ENCODE results near the gene SHROOM3. TPM values are rescaled to one million over a fixed set of nuclear protein-coding genes. Genes with fewer than 3 reads are reported as not detected.

The SHROOM3 gene
- total and polyA plus RNA-seq, 4 donors: 4.7 to 25.8 (median 8.7) TPM

DNA sequence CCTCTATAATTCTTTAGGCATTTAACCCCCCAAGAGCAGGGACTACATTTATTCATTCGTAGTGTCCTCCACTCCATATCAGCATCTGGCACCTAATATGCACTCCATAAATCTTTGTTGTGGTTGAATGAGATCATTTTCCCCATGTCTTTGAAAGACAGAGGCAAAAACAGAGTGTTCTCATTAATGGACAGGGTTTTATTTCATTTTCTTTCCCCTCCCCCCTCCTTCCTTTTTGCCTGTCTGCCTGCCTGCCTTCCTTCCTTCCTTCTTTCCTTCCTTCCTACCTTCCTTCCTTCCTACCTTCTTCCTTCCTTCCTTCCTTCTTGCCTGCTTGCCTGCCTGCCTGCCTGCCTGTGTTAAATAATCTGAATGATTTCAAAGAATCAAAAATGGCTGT, 83.2 kb downstream of the SHROOM3 start:
- Histone ChIP-seq H3K9ac (ENCODE audit: low read depth in 1 of 2, low read length in 2 of 2) (no peak overlapping the region), H3K4me3 (ENCODE audit: low read depth in 1 of 3, low read length in 3 of 3) (no peak overlapping the region), H3K36me3 (ENCODE audit: control insufficient read depth in 4 of 4, insufficient read depth in 3 of 4, low read depth in 1 of 4, low read length in 3 of 4) (no peaks in the 10 kb centered on the region), H3K27ac (ENCODE audit: low read depth in 1 of 2, low read length in 2 of 2) (peak overlapping the region in 1 of 2 donors; percentile 16), H3K9me3 (ENCODE audit: control insufficient read depth in 4 of 4, low read length in 3 of 4) (no peaks in the 10 kb centered on the region), H3K27me3 (ENCODE audit: control insufficient read depth in 4 of 4, insufficient read depth in 4 of 4, low read length in 3 of 4) (no peaks in the 10 kb centered on the region), H3K4me1 (ENCODE audit: control insufficient read depth in 4 of 4, insufficient read depth in 4 of 4, low read length in 3 of 4) (peaks cover 0 to 6% (median 2%) of the 10 kb centered on the region in 4 donors)
- no peak for DNase-seq (ENCODE audit: low spot score)
- 83% methylated on average over 1 of the region's 1 CpG for WGBS
- TF ChIP-seq YY1 (IDR thresholded peaks at IDR 0.05) (no peak), FOXA1 (IDR thresholded peaks at IDR 0.05) (no peak), REST (IDR thresholded peaks at IDR 0.05) (no peak), JUND (IDR thresholded peaks at IDR 0.05) (no peak), SP1 (IDR thresholded peaks at IDR 0.05) (no peak), HNF4A (conservative IDR thresholded peaks at IDR 0.05) (no peak), MAX (IDR thresholded peaks at IDR 0.05) (no peak), RXRA (IDR thresholded peaks at IDR 0.05) (no peak)

GRCh38 chr4:76523593-76523992, 88.6 kb downstream of the SHROOM3 start:
- TF ChIP-seq GABPA (IDR thresholded peaks at IDR 0.05 in 1 of 2, conservative IDR thresholded peaks at IDR 0.05 in 1 of 2) (no peak), FOXA2 (IDR thresholded peaks at IDR 0.05) (no peak), EGR1 (IDR thresholded peaks at IDR 0.05; ENCODE audit: low read depth in 2 of 2) (no peak)
- peak overlapping the region in 1 of 2 donors; percentile 8 for H3K27ac ChIP-seq (ENCODE audit: low read depth in 1 of 2, low read length in 2 of 2)

DNA sequence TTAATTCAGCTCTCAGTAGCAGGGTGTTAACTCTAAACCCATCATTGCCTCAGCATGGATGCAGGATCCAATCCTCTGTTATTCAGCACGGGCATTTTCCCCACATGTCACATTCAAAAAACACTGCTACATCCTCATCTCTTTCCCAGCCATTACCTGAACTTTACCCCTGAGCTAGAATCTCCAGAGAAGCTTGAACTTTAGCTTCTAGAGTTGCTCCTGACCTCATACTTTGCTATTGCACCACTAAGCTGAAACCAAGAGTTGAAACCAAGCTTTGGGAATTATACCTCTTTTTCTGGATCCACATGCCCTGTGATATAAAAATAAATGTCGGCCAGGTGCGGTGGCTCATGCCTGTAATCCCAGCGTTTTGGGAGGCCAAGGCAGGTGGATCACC, 90.7 kb downstream of the SHROOM3 start:
- Histone ChIP-seq H3K9me3 (ENCODE audit: control insufficient read depth in 4 of 4, low read length in 3 of 4) (no peaks in the 10 kb centered on the region), H3K9ac (ENCODE audit: low read depth in 1 of 2, low read length in 2 of 2) (no peak overlapping the region), H3K4me1 (ENCODE audit: control insufficient read depth in 4 of 4, insufficient read depth in 4 of 4, low read length in 3 of 4) (peaks cover 4 to 20% (median 11%) of the 10 kb centered on the region in 4 donors), H3K36me3 (ENCODE audit: control insufficient read depth in 4 of 4, insufficient read depth in 3 of 4, low read depth in 1 of 4, low read length in 3 of 4) (no peaks in the 10 kb centered on the region), H3K27me3 (ENCODE audit: control insufficient read depth in 4 of 4, insufficient read depth in 4 of 4, low read length in 3 of 4) (no peaks in the 10 kb centered on the region), H3K27ac (ENCODE audit: low read depth in 1 of 2, low read length in 2 of 2) (peak overlapping the region; percentile 81 to 86), H3K4me3 (ENCODE audit: low read depth in 1 of 3, low read length in 3 of 3) (no peak overlapping the region)
- DNase-seq (ENCODE audit: low spot score): no peak
- WGBS: 48% methylated on average over 4 of the region's 4 CpGs
- TF ChIP-seq TAF1 (conservative IDR thresholded peaks at IDR 0.05): no peak
- TF ChIP-seq HNF4A (conservative IDR thresholded peaks at IDR 0.05): peak; percentile 94 to 96
- TF ChIP-seq RAD21 (IDR thresholded peaks at IDR 0.05): peak; percentile 45 to 67
- TF ChIP-seq CTCF (IDR thresholded peaks at IDR 0.05; ENCODE audit: low read depth, low read length, missing input control): no peak
- no peak for TF ChIP-seq NR2F2 (IDR thresholded peaks at IDR 0.05)
- no peak for TF ChIP-seq GABPA (IDR thresholded peaks at IDR 0.05 in 1 of 2, conservative IDR thresholded peaks at IDR 0.05 in 1 of 2)
- TF ChIP-seq, protein P1, sequence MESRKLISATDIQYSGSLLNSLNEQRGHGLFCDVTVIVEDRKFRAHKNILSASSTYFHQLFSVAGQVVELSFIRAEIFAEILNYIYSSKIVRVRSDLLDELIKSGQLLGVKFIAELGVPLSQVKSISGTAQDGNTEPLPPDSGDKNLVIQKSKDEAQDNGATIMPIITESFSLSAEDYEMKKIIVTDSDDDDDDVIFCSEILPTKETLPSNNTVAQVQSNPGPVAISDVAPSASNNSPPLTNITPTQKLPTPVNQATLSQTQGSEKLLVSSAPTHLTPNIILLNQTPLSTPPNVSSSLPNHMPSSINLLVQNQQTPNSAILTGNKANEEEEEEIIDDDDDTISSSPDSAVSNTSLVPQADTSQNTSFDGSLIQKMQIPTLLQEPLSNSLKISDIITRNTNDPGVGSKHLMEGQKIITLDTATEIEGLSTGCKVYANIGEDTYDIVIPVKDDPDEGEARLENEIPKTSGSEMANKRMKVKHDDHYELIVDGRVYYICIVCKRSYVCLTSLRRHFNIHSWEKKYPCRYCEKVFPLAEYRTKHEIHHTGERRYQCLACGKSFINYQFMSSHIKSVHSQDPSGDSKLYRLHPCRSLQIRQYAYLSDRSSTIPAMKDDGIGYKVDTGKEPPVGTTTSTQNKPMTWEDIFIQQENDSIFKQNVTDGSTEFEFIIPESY (IDR thresholded peaks at IDR 0.05): no peak
- peak; percentile 83 for TF ChIP-seq HNF4G (IDR thresholded peaks at IDR 0.05)
- peak; percentile 36 for TF ChIP-seq REST (IDR thresholded peaks at IDR 0.05)
- peak; percentile 91 for TF ChIP-seq SP1 (IDR thresholded peaks at IDR 0.05)
- peak; percentile 82 for TF ChIP-seq YY1 (IDR thresholded peaks at IDR 0.05)

More at GRCh38 chr4:76523593-76523992, 88.6 kb downstream of the SHROOM3 start:
- H3K4me3 ChIP-seq (ENCODE audit: low read depth in 1 of 3, low read length in 3 of 3): no peak overlapping the region
- no peaks in the 10 kb centered on the region for H3K9me3 ChIP-seq (ENCODE audit: control insufficient read depth in 4 of 4, low read length in 3 of 4)
- H3K27me3 ChIP-seq (ENCODE audit: control insufficient read depth in 4 of 4, insufficient read depth in 4 of 4, low read length in 3 of 4): no peaks in the 10 kb centered on the region
- no peak for DNase-seq (ENCODE audit: low spot score)
- no peak overlapping the region for H3K9ac ChIP-seq (ENCODE audit: low read depth in 1 of 2, low read length in 2 of 2)
- 54% methylated on average over 6 of the region's 6 CpGs for WGBS
- no peaks in the 10 kb centered on the region for H3K36me3 ChIP-seq (ENCODE audit: control insufficient read depth in 4 of 4, insufficient read depth in 3 of 4, low read depth in 1 of 4, low read length in 3 of 4)
- H3K4me1 ChIP-seq (ENCODE audit: control insufficient read depth in 4 of 4, insufficient read depth in 4 of 4, low read length in 3 of 4): peaks cover 4 to 20% (median 11%) of the 10 kb centered on the region in 4 donors

Data from liver (tissue), 9 donors.